Body of pancreas (tissue), 4 donors: ENCODE measurements around the gene CYP4V2.

Experiments
- POLR2A ChIP-seq, 3 donors: fragments of 450-650 bp; IDR thresholded peaks; one replicate each; pipeline ENCODE4 v1.6.1; 2016; ENCODE audit warnings: antibody characterized with exemption in 3 of 3, mild to moderate bottlenecking in 2 of 3
- TF ChIP-seq, protein P1 (sequence below), 7 experiments: fragments of 450-650 bp in 4 of 7; fragments of 200-600 bp in 3 of 7; sonication (generic) in 3 of 7; IDR thresholded peaks; one replicate each; pipeline ENCODE4 v1.5.1; 2016 to 2019; ENCODE audit warnings: antibody characterized with exemption in 7 of 7

GRCh38 chr4:186236126-186236525, 44.8 kb downstream of the CYP4V2 start:
- TF ChIP-seq, protein P1, sequence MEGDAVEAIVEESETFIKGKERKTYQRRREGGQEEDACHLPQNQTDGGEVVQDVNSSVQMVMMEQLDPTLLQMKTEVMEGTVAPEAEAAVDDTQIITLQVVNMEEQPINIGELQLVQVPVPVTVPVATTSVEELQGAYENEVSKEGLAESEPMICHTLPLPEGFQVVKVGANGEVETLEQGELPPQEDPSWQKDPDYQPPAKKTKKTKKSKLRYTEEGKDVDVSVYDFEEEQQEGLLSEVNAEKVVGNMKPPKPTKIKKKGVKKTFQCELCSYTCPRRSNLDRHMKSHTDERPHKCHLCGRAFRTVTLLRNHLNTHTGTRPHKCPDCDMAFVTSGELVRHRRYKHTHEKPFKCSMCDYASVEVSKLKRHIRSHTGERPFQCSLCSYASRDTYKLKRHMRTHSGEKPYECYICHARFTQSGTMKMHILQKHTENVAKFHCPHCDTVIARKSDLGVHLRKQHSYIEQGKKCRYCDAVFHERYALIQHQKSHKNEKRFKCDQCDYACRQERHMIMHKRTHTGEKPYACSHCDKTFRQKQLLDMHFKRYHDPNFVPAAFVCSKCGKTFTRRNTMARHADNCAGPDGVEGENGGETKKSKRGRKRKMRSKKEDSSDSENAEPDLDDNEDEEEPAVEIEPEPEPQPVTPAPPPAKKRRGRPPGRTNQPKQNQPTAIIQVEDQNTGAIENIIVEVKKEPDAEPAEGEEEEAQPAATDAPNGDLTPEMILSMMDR (IDR thresholded peaks at IDR 0.05): no peak
- no peak for TF ChIP-seq POLR2A (IDR thresholded peaks at IDR 0.05)
